T-helper 2 cell treated with Interferon-gamma antibody and Interleukin-4, amounts not matched to agents 100 ng/mL and 5 ng/mL, for 36 hours (primary cell): Measurements from ENCODE around the gene ZBTB4. TPM values are rescaled to one million over a fixed set of nuclear protein-coding genes. Genes with fewer than 3 reads are reported as not detected.
"Not testable (repeated sequence)": the region's sequence is repeated elsewhere in the genome, so short reads cannot be mapped to it uniquely, and the experiment has no call there.

Experiments
- intact Hi-C: fragments of 100-400 bp; cut with micrococcal nuclease; formaldehyde crosslinking; loops from one replicate; pipeline ENCODE4 v1.15.1; 2023
- total RNA-seq: library from RNA; stranded (reverse); gene quantifications from 2 replicates; pipeline ENCODE4 v1.2.3, GENCODE V29; 2022

ZBTB4 gene
- total RNA-seq, 1 donor from 2014 or later: 21.6 TPM

- intact Hi-C loops: no loop called here
These were observed 14.5 kb upstream of the ZBTB4 start for GRCh38 chr17:7493941-7494340.

- intact Hi-C loops: no loop called here
These were observed 12.2 kb upstream of the ZBTB4 start for GRCh38 chr17:7491583-7491982.

GRCh38 chr17:7490144-7490543 lies 10.7 kb upstream of the ZBTB4 start:
- intact Hi-C loops: no loop called here

GRCh38 chr17:7486181-7486580 lies 6.8 kb upstream of the ZBTB4 start:
- intact Hi-C loops: loop anchor here (10.0 kb wide), 1 partner anchor 131 kb away; the partner anchor contains the start of genes KCTD11 and TMEM95

GRCh38 chr17:7484919-7485377 lies 5.5 kb upstream of the ZBTB4 start:
- intact Hi-C loops: loop anchor here (1.0 to 10.0 kb wide), 8 partner anchors 30 to 202 kb away; partner anchors contain the start of genes EIF5A, KCTD11, SENP3 and TMEM102

GRCh38 chr17:7484067-7484918 lies 4.9 kb upstream of the ZBTB4 start, which contains the start of gene POLR2A:
TSS of gene POLR2A (plus strand) at chr17:7484366.
- intact Hi-C loops: loop anchor here (1.0 to 10.0 kb wide), 8 partner anchors 29 to 203 kb away; partner anchors contain the start of genes EIF5A, KCTD11, SENP3 and TMEM102

- intact Hi-C loops: loop anchor here (1.0 to 10.0 kb wide), 8 partner anchors 28 to 203 kb away; partner anchors contain the start of genes EIF5A, KCTD11, SENP3 and TMEM102
These were observed 4.0 kb upstream of the ZBTB4 start for GRCh38 chr17:7483255-7484066.

- intact Hi-C loops: loop anchor here (10.0 kb wide), 1 partner anchor 128 kb away; the partner anchor contains the start of genes KCTD11 and TMEM95
These were observed 3.3 kb upstream of the ZBTB4 start for GRCh38 chr17:7482742-7483088.

GRCh38 chr17:7481842-7482741 lies 2.7 kb upstream of the ZBTB4 start:
- intact Hi-C loops: loop anchor here (10.0 kb wide), 1 partner anchor 127 kb away; the partner anchor contains the start of genes KCTD11 and TMEM95

GRCh38 chr17:7481275-7481674 lies 1.8 kb upstream of the ZBTB4 start, which contains the start of gene SLC35G6:
TSS of gene SLC35G6 (plus strand) at chr17:7481446. CDS start at chr17:7481517, 71 bp downstream.
- intact Hi-C loops: loop anchor here (10.0 kb wide), 1 partner anchor 126 kb away; the partner anchor contains the start of genes KCTD11 and TMEM95

GRCh38 chr17:7480089-7480384 lies 606 bp upstream of the ZBTB4 start:
- intact Hi-C loops: loop anchor here (10.0 kb wide), 1 partner anchor 125 kb away; the partner anchor contains the start of genes KCTD11 and TMEM95

- intact Hi-C loops: loop anchor here (1.0 kb wide), 1 partner anchor 23 kb away; no protein-coding TSS in a partner anchor
These were observed 887 bp downstream of the ZBTB4 start for GRCh38 chr17:7478276-7479212.

GRCh38 chr17:7477392-7478275 lies 1.8 kb downstream of the ZBTB4 start:
- intact Hi-C loops: no loop called here

GRCh38 chr17:7476951-7477350 lies 2.5 kb downstream of the ZBTB4 start:
- intact Hi-C loops: no loop called here

GRCh38 chr17:7476494-7476893 lies 2.9 kb downstream of the ZBTB4 start:
- intact Hi-C loops: no loop called here

- intact Hi-C loops: no loop called here
These were observed 3.5 kb downstream of the ZBTB4 start for GRCh38 chr17:7475764-7476422.

GRCh38 chr17:7474767-7475166 lies 4.7 kb downstream of the ZBTB4 start:
- intact Hi-C loops: not testable (repeated sequence)

- intact Hi-C loops: no loop called here
These were observed 7.7 kb downstream of the ZBTB4 start for GRCh38 chr17:7471729-7472128.
